ENCODE results near the gene ANXA9. TPM values are rescaled to one million over a fixed set of nuclear protein-coding genes. Genes with fewer than 3 reads are reported as not detected.

The ANXA9 gene
- total RNA-seq, 2 experiments from 2014 or later, result not detected

GRCh38 chr1:151024540-151025146 lies 42.6 kb downstream of the ANXA9 start:
- peaks cover 24% of the 10 kb centered on the region for H3K36me3 Mint-ChIP-seq (ENCODE audit: low read depth)
- H3K27ac Mint-ChIP-seq, result peak overlapping the region; percentile 74
- CTCF ChIA-PET, result interaction anchor here (0.6 to 4.0 kb wide), 37 partner anchors 10 to 227 kb away, joined by 3 to 60 read pairs (median 5); partner anchors contain the start of genes BNIPL, C1orf56, CDC42SE1 and GABPB2
- peaks cover 7% of the 10 kb centered on the region for H3K4me1 Mint-ChIP-seq (ENCODE audit: low read depth)
- ATAC-seq, result peak; percentile 100
- no peaks in the 10 kb centered on the region for H3K27me3 Mint-ChIP-seq (ENCODE audit: low read depth)
- no peaks in the 10 kb centered on the region for H3K9me3 Mint-ChIP-seq (ENCODE audit: insufficient read depth)
- peak; percentile 92 for DNase-seq
- POLR2A ChIA-PET, result interaction anchor here (0.6 to 0.9 kb wide), 3 partner anchors 33 to 132 kb away, joined by 3 read pairs; partner anchors contain the start of genes CDC42SE1 and TNFAIP8L2
- H3K4me3 Mint-ChIP-seq, result peak overlapping the region; percentile 45

- ATAC-seq (no peak), DNase-seq (no peak)
- peaks cover 28% of the 10 kb centered on the region for H3K36me3 Mint-ChIP-seq (ENCODE audit: low read depth)
- H3K4me3 Mint-ChIP-seq, result no peak overlapping the region
- H3K27me3 Mint-ChIP-seq (ENCODE audit: low read depth), result no peaks in the 10 kb centered on the region
- H3K27ac Mint-ChIP-seq, result no peak overlapping the region
- POLR2A ChIA-PET, result no interaction called here
- CTCF ChIA-PET, result interaction anchor here (3.4 to 4.0 kb wide), 3 partner anchors 21 to 130 kb away, joined by 31 to 60 read pairs (median 52); partner anchors contain the start of genes C1orf56 and TNFAIP8L2
- no peaks in the 10 kb centered on the region for H3K9me3 Mint-ChIP-seq (ENCODE audit: insufficient read depth)
- peaks cover 7% of the 10 kb centered on the region for H3K4me1 Mint-ChIP-seq (ENCODE audit: low read depth)
Measured at GRCh38 chr1:151026460-151026859, 44.4 kb downstream of the ANXA9 start.

- no peak overlapping the region for H3K27ac Mint-ChIP-seq
- ChIA-PET POLR2A (no interaction called here), CTCF (interaction anchor here (1.6 kb wide), 1 partner anchor 16 kb away, joined by 5 read pairs; the partner anchor contains the start of gene C1orf56)
- ATAC-seq, result no peak
- H3K36me3 Mint-ChIP-seq (ENCODE audit: low read depth), result peaks cover 24% of the 10 kb centered on the region
- H3K4me3 Mint-ChIP-seq, result no peak overlapping the region
- no peaks in the 10 kb centered on the region for H3K27me3 Mint-ChIP-seq (ENCODE audit: low read depth)
- DNase-seq, result no peak
- H3K9me3 Mint-ChIP-seq (ENCODE audit: insufficient read depth), result no peaks in the 10 kb centered on the region
- no peaks in the 10 kb centered on the region for H3K4me1 Mint-ChIP-seq (ENCODE audit: low read depth)
Measured at GRCh38 chr1:151032164-151032563, 50.1 kb downstream of the ANXA9 start.

- H3K4me3 Mint-ChIP-seq, result no peak overlapping the region
- ChIA-PET POLR2A (no interaction called here), CTCF (interaction anchor here (1.0 to 2.9 kb wide), 3 partner anchors 10 to 23 kb away, joined by 3 to 13 read pairs (median 4); no protein-coding TSS in a partner anchor)
- H3K27ac Mint-ChIP-seq, result no peak overlapping the region
- H3K27me3 Mint-ChIP-seq (ENCODE audit: low read depth), result no peaks in the 10 kb centered on the region
- peaks cover 8% of the 10 kb centered on the region for H3K36me3 Mint-ChIP-seq (ENCODE audit: low read depth)
- H3K9me3 Mint-ChIP-seq (ENCODE audit: insufficient read depth), result no peaks in the 10 kb centered on the region
- ATAC-seq, result no peak
- no peaks in the 10 kb centered on the region for H3K4me1 Mint-ChIP-seq (ENCODE audit: low read depth)
- DNase-seq, result no peak
Measured at GRCh38 chr1:151035167-151035566, 53.1 kb downstream of the ANXA9 start.

GRCh38 chr1:151036356-151036755 lies 54.3 kb downstream of the ANXA9 start, which contains the start of gene BNIPL:
Gene BNIPL, plus strand, starts transcription at chr1:151036586. Its CDS starts 140 bp downstream, at chr1:151036726.
- ATAC-seq (no peak), DNase-seq (no peak)
- no peak within 1 kb of the TSS for H3K27ac Mint-ChIP-seq
- peaks cover 6% of the 10 kb centered on the region for H3K36me3 Mint-ChIP-seq (ENCODE audit: low read depth)
- H3K4me1 Mint-ChIP-seq (ENCODE audit: low read depth), result no peaks in the 10 kb centered on the region
- ChIA-PET POLR2A (interaction anchor here (0.8 kb wide), 1 partner anchor 120 kb away, joined by 3 read pairs; the partner anchor contains the start of gene TNFAIP8L2), CTCF (interaction anchor here (1.6 kb wide), 1 partner anchor 12 kb away, joined by 8 read pairs; no protein-coding TSS in a partner anchor)
- H3K9me3 Mint-ChIP-seq (ENCODE audit: insufficient read depth), result no peaks in the 10 kb centered on the region
- H3K4me3 Mint-ChIP-seq, result no peak within 1 kb of the TSS
- H3K27me3 Mint-ChIP-seq (ENCODE audit: low read depth), result no peaks in the 10 kb centered on the region

GRCh38 chr1:151037032-151037431 lies 54.9 kb downstream of the ANXA9 start:
- no peak overlapping the region for H3K27ac Mint-ChIP-seq
- POLR2A ChIA-PET, result interaction anchor here (0.8 kb wide), 1 partner anchor 119 kb away, joined by 3 read pairs; the partner anchor contains the start of gene TNFAIP8L2
- H3K36me3 Mint-ChIP-seq (ENCODE audit: low read depth), result peaks cover 6% of the 10 kb centered on the region
- no peak overlapping the region for H3K4me3 Mint-ChIP-seq
- ATAC-seq (no peak), DNase-seq (no peak)
- no peaks in the 10 kb centered on the region for H3K9me3 Mint-ChIP-seq (ENCODE audit: insufficient read depth)
- H3K27me3 Mint-ChIP-seq (ENCODE audit: low read depth), result no peaks in the 10 kb centered on the region
- H3K4me1 Mint-ChIP-seq (ENCODE audit: low read depth), result no peaks in the 10 kb centered on the region
- CTCF ChIA-PET, result interaction anchor here (1.6 kb wide), 2 partner anchors 12 to 120 kb away, joined by 6 to 8 read pairs; partner anchors contain the start of gene TNFAIP8L2

GRCh38 chr1:151039521-151039920 lies 57.4 kb downstream of the ANXA9 start:
- Mint-ChIP-seq H3K4me1 (ENCODE audit: low read depth) (peaks cover 11% of the 10 kb centered on the region), H3K4me3 (no peak overlapping the region), H3K27ac (no peak overlapping the region), H3K27me3 (ENCODE audit: low read depth) (no peaks in the 10 kb centered on the region), H3K36me3 (ENCODE audit: low read depth) (no peaks in the 10 kb centered on the region), H3K9me3 (ENCODE audit: insufficient read depth) (no peaks in the 10 kb centered on the region)
- DNase-seq (no peak), ATAC-seq (no peak)
- ChIA-PET CTCF (interaction anchor here (3.0 kb wide), 1 partner anchor 15 kb away, joined by 11 read pairs; no protein-coding TSS in a partner anchor), POLR2A (no interaction called here)

- Mint-ChIP-seq H3K4me3 (no peak overlapping the region), H3K27me3 (ENCODE audit: low read depth) (no peaks in the 10 kb centered on the region), H3K27ac (no peak overlapping the region), H3K9me3 (ENCODE audit: insufficient read depth) (no peaks in the 10 kb centered on the region), H3K36me3 (ENCODE audit: low read depth) (no peaks in the 10 kb centered on the region), H3K4me1 (ENCODE audit: low read depth) (peaks cover 27% of the 10 kb centered on the region)
- DNase-seq, result peak; percentile 55
- POLR2A ChIA-PET, result no interaction called here
- CTCF ChIA-PET, result interaction anchor here (0.9 to 7.8 kb wide), 9 partner anchors 9 to 113 kb away, joined by 3 to 60 read pairs (median 6); partner anchors contain the start of genes CDC42SE1, MLLT11 and TNFAIP8L2
- peak; percentile 34 for ATAC-seq
Measured at GRCh38 chr1:151043163-151043562, 61.1 kb downstream of the ANXA9 start.

Other genes with a start within 250 kb of the ANXA9 start
- gene CTSS, start 216.5 kb upstream of the ANXA9 start, total RNA-seq, result 10 to 100 TPM; 65.8 to 73.2 TPM
- gene CTSK, start 174.0 kb upstream of the ANXA9 start, total RNA-seq, result 1 to 10 TPM; 5.9 to 6.4 TPM
- 10 to 100 TPM; 39.8 to 42.1 TPM for gene ARNT, start 105.7 kb upstream of the ANXA9 start, total RNA-seq
- not detected for gene CTXND2, start 95.2 kb upstream of the ANXA9 start, total RNA-seq
- gene SETDB1, start 55.9 kb upstream of the ANXA9 start, total RNA-seq, result 10 to 100 TPM; 58.5 to 59.3 TPM
- gene CERS2, start 7.5 kb upstream of the ANXA9 start, total RNA-seq, result 100 to 1,000 TPM; 149 to 150 TPM
- gene MINDY1, start 24.6 kb downstream of the ANXA9 start, total RNA-seq, result 1 to 10 TPM; 9.1 to 9.9 TPM
- gene PRUNE1, start 26.2 kb downstream of the ANXA9 start, total RNA-seq, result 10 to 100 TPM; 15.8 to 19.0 TPM
- gene BNIPL, start 54.3 kb downstream of the ANXA9 start, total RNA-seq, result 1 to 10 TPM; 1.1 to 1.8 TPM
- gene C1orf56, start 65.5 kb downstream of the ANXA9 start, total RNA-seq, result 1 to 10 TPM; 1.3 TPM
- gene CDC42SE1, start 77.3 kb downstream of the ANXA9 start, total RNA-seq, result 100 to 1,000 TPM; 238 to 245 TPM
- gene MLLT11, start 78.1 kb downstream of the ANXA9 start, total RNA-seq, result 1 to 10 TPM; 5.7 to 6.0 TPM
- 10 to 100 TPM; 32.7 to 34.4 TPM for gene GABPB2, start 88.5 kb downstream of the ANXA9 start, total RNA-seq
- gene SEMA6C, start 164.3 kb downstream of the ANXA9 start, total RNA-seq, result 1 to 10 TPM; 1.9 to 2.2 TPM
- gene TNFAIP8L2, start 174.4 kb downstream of the ANXA9 start, total RNA-seq, result 10 to 100 TPM; 18.5 to 20.0 TPM
- gene LYSMD1, start 183.6 kb downstream of the ANXA9 start, total RNA-seq, result 1 to 10 TPM; 3.7 to 4.3 TPM
- 10 to 100 TPM; 53.0 to 55.9 TPM for gene SCNM1, start 183.9 kb downstream of the ANXA9 start, total RNA-seq
- 1 to 10 TPM; 2.2 to 3.4 TPM for gene TMOD4, start 193.7 kb downstream of the ANXA9 start, total RNA-seq
- 10 to 100 TPM; 59.8 to 61.7 TPM for gene VPS72, start 207.9 kb downstream of the ANXA9 start, total RNA-seq
- 10 to 100 TPM; 64.9 to 69.2 TPM for gene PIP5K1A, start 216.3 kb downstream of the ANXA9 start, total RNA-seq

Measured in activated CD8-positive, alpha-beta T cell treated with anti-CD3 and anti-CD28 coated beads, Interleukin-2, amount 10 ng/mL, durations not matched to agents 7 days and 5 days (primary cell).